GM04504 (cell line): Measurements from ENCODE around the gene AVP.
"Not testable (repeated sequence)": the region's sequence is repeated elsewhere in the genome, so short reads cannot be mapped to it uniquely, and the experiment has no call there.

Experiments used
- DNase-seq: peaks from one replicate; pipeline ENCODE4 v3.0.0-alpha.2; 2012; ENCODE audit warnings: low read depth

AVP gene

GRCh38 chr20:3084283-3084985 is at the start of gene AVP:
Gene AVP, minus strand, starts transcription at chr20:3084724. Its CDS starts 50 bp downstream, at chr20:3084674.
- no peak for DNase-seq

GRCh38 chr20:3134151-3134550 is 49.6 kb upstream of the AVP start:
- no peak for DNase-seq

- DNase-seq: no peak
These were observed 48.6 kb upstream of the AVP start for GRCh38 chr20:3133155-3133554.

- DNase-seq: no peak
These were observed 45.6 kb upstream of the AVP start for GRCh38 chr20:3130051-3130600.

- no peak for DNase-seq
These were observed 44.6 kb upstream of the AVP start for GRCh38 chr20:3129094-3129493.

DNA sequence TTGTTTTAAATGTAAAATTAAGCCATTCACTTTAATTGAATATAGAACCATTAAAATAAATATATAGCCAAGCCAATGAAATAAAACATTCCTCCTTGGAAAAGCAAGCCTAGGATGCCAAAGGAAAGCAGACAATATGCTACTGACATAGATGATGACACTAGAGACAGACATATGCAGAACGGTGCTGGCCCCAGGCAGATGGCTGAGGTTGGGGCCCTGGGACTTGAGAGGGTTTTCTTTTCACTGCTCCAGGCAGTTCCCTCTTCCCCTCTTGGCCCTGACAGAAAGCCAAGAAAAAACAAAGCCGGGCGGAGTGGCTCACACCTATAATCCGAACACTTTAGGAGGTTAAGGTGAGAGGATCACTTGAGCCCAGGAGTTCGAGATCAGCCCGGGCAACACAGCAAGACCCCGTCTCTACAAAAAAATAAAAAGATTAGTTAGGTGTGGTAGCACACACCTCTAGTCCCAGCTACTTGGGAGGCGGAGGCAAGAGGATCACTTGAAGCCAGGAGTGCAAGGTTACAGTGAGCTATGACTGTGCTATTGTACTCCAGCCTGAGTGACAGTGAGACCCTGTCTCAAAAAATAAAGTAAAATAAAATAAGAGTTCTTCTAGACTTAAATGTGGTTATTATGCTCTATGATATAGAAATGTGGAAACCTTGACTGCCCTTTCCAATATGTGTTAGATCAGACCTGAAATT is 43.9 kb upstream of the AVP start:
- no peak for DNase-seq

GRCh38 chr20:3126527-3126859 is 42.0 kb upstream of the AVP start:
- DNase-seq: no peak

GRCh38 chr20:3125776-3126526 is 41.4 kb upstream of the AVP start:
- not testable (repeated sequence) for DNase-seq

DNA sequence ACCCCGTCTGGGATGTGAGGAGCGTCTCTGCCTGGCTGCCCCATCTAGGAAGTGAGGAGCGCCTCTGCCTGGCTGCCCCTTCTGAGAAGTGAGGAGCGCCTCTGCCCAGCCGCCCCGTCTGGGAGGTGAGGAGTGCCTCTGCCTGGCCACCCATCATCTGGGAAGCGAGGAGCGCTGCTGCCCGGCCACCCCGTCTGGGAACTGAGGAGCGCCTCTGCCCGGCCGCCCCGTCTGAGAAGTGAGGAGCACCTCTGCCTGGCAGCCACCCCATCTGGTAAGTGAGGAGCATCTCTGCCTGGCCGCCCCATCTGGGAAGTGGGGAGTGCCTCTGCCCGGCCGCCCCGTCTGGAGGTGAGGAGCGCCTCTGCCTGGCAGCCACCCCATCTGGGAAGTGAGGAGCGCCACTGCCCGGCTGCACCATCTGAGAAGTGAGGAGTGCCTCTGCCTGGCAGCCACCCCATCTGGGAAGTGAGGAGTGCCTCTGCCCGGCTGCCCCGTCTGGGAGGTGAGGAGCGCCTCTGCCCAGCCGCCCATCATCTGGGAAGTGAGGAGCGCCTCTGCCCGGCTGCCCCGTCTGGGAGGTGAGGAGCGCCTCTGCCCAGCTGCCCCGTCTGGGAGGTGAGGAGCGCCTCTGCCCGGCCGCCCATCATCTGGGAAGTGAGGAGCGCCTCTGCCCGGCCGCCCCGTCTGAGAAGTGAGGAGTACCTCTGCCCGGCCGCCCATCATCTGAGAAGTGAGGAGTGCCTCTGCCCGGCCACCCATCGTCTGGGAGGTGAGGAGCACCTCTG is 40.4 kb upstream of the AVP start:
- not testable (repeated sequence) for DNase-seq

DNA sequence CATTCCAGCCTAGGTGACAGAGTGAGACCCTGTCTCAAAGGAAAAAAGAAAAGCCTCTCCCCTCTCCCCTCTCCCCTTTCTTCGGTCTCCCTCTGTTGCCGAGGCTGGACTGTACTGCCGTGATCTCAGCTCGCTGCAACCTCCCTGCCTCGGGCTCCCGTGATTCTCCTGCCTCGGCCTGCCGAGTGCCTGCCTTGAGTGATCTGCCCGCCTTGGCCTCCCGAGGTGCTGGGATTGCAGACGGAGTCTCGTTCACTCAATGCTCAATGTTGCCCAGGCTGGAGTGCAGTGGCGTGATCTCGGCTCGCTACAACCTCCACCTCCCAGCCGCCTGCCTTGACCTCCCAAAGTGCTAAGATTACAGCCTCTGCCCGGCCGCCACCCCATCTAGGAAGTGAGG is 39.6 kb upstream of the AVP start:
- not testable (repeated sequence) for DNase-seq

DNA sequence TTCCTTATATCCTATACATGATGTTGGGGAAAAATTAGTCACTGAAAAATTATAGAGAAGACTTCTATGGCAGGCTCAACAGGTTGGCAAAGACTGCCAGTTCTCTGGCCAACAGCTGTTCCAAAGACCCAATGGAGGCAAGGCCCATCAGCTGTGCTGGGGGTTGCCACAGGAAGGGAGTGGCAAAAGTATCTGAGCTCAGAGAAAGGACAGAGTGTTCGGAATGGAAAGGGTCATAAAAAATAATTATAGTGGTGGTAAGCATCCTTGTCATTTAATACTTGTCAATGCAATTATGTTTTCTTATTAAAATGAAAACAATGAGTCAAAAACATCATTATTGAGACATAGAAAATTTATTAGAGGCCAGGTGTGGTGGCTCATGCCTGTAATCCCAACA is 39.0 kb upstream of the AVP start:
- DNase-seq: no peak

- no peak for DNase-seq
These were observed 37.6 kb upstream of the AVP start for GRCh38 chr20:3121955-3122610.

DNA sequence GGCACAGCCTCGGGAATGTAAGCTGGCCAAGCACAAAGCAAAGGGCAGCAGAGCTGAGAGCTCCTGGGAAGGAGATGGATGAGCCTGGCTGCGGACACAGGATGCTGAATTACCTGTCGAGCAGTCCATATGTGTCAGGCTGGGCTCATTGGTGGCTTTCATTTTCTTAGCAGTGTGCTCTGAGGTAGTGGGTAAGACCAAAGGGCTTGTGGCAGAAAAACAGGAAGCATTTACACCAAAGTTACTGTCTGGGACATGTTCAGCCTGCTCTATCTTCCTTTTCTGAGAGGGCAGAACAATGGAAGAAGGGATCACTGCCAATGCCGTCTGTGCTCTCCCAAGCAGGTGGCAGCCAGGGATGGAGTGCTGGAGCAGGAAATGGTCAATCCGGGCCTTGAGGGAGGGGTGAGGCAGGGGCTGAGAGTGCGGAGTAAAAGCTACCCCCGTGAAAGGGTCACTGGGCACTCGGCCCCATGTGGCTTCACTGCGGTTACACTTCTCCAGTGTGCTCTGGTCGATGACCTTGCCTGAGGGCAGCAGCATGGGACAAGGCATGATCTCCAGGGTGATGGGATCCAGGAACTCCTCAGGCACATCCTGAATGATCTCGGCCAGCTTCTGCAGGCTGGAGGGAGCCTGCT is 36.9 kb upstream of the AVP start:
- DNase-seq: no peak

DNA sequence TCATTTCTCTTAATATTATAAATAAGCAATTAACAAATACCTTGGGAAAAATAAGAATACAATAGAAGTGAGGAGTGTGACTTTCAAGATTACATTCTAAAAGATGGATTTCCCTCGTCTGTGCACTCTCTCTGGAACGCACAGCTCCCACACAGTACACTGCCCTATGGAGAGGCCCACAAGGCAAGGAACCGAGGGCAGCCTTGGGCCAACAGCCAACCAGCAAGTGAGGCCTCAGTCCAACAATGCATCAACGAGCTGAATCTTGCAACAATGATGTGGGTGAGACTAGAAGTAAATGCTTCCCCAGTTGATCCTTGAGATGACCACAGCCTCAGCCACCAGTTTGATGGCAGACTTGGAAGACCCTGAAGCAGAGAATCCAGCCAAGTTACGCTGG is 34.5 kb upstream of the AVP start:
- no peak for DNase-seq

DNA sequence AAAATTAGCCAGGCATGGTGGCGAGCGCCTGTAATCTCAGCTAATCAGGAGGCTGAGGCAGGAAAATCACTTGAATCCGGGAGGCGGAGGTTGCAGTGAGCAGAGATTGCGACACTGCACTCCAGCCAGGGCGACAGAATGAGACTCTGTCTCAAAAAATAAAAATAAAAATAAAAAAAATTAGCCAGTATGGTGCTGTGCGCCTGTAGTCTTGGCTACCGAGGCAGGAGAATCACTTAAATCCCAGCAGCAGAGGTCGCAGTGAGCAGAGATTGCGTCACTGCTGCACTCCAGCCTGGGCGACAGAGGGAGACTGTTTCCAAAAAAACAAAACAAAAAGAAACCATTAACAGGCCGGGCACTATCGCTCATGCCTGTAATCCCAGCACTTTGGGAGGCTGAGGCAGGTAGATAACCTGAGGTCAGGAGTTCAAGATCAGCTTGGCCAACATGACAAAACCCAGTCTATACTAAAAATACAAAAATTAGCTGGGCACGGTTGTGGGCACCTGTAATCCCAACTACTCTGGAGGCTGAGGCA is 33.4 kb upstream of the AVP start:
- peak; percentile 61 for DNase-seq

GRCh38 chr20:3116341-3116740 is 31.8 kb upstream of the AVP start:
- no peak for DNase-seq

DNA sequence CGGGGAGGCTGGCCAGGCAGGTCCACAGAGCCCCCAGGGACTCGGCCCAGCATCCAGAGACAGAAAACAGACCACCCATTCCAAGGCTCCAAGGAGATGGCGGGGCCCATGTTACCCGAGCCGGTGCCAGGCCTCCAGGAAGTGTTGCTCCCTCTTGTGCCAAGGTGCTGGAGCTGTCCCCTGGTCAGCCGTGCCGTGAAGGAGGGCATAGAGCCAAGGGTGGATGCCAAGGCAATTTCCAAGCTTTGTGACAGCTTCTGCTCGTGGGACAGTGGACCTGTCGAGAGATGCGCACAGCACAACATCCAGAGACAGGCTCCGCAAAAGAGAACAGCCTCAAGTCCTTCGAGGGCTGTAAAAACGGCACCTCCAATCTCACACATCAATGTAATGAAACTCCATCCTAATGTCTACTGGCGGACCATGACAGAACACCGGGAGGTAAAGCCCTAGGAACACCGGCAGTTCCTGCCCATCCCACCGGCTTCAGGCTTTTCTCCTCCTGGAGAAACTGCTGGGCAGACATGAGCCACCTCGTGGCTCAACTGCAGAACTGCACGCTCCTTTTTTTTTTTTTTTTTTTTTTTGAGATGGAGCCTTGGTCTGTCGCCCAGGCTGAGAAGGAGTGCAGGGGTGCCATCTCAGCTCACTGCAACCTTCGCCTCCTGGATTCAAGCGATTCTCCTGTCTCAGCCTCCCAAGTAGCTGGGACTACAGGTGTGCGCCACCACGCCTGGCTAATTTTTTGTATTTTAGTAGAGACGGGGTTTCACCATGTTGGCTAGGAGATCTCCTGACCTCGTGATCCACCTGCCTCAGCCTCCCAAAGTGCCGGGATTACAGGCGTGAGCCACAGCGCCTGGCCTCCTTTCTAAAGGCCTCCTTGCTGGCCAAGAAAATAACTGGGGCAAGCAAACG is 30.9 kb upstream of the AVP start:
- no peak for DNase-seq

- DNase-seq: no peak
These were observed 27.5 kb upstream of the AVP start for GRCh38 chr20:3111995-3112394.

DNA sequence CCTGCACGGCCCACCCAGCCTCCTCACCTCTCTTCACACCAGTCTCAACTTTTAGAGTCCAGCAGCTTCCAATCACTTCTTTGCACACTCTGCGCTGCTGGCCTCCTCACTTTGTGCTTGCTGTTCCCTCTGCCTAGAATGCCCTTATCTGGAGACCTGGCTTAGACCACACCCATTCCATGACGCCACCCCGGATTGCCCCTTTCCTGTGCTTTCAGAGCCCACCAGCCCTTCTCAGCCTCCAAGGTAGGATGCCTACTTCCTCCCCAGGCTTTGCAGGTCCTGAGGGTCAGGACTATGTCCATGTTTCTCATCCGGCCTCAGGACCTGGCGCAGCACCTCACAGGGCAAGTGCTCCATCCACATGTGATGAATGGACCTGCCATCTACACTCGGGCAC is 27.0 kb upstream of the AVP start:
- no peak for DNase-seq
